Left renal pelvis (tissue), 4 donors: Measurements from ENCODE around the gene MOGAT1. TPM values are rescaled to one million over a fixed set of nuclear protein-coding genes. Genes with fewer than 3 reads are reported as not detected.
"Not testable (repeated sequence)": the region's sequence is repeated elsewhere in the genome, so short reads cannot be mapped to it uniquely, and the experiment has no call there.

Source experiments
- DNase-seq, 4 donors: peaks; one replicate each; pipeline ENCODE4 v3.0.0-alpha.2; 2013; ENCODE audit warnings: low read depth in 4 of 4, low spot score in 3 of 4
- polyA plus RNA-seq, 4 donors: library from polyadenylated mRNA; unstranded; fragments of 120-200 nt; gene quantifications; one replicate each; pipeline ENCODE4 v1.2.1, GENCODE V29; 2013; ENCODE audit not compliant: insufficient read length in 4 of 4

The MOGAT1 gene
- polyA plus RNA-seq, 4 donors = not detected

DNA sequence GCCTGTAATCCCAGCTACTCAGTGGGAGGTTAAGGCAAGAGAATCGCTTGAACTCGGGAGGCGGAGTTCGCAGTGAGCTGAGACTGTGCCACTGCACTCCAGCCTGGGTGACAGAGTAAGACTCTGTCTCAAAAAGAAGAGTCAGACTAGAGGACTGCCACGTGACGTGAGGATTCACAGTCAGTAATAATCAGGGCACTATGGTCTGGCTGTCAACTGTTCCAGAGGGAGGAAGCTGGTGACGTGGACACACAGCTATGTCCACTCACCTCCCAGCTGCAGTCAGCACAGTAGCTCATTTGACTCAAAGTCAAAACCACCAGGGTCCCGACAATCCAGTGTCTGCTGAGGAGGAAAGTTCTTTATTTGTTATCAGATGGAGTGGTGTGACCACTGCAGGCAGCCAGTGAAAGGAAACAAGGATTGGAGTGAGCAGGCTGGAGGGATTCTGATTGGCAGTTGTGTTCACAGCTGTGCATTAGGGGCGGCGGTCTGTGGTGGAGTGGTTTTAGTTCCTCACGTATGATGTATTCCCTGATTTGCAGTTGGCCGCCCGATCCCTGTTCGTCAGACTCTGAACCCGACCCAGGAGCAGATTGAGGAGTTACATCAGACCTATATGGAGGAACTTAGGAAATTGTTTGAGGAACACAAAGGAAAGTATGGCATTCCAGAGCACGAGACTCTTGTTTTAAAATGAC is 37.9 kb downstream of the MOGAT1 start:
- peak; percentile 31 to 43 (median 37) for DNase-seq

DNA sequence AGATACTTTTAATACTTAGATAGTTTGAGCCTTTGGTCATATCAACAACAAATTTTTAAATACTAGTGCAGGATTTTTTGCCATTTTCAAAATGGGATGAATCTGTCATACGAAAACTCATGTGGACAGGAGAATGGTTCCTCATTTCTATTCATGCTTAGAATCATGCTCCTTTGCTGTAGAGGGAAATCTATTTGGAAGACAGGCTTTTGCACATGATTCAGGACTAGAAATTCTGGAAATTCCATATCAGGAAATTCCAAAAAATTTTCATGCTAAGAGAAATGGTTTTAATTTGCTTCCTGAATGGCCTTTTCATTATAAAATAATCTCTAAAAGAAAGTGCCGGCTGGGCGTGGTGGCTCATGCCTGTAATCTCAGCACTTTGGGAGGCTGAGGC is 39.3 kb downstream of the MOGAT1 start:
- no peak for DNase-seq

DNA sequence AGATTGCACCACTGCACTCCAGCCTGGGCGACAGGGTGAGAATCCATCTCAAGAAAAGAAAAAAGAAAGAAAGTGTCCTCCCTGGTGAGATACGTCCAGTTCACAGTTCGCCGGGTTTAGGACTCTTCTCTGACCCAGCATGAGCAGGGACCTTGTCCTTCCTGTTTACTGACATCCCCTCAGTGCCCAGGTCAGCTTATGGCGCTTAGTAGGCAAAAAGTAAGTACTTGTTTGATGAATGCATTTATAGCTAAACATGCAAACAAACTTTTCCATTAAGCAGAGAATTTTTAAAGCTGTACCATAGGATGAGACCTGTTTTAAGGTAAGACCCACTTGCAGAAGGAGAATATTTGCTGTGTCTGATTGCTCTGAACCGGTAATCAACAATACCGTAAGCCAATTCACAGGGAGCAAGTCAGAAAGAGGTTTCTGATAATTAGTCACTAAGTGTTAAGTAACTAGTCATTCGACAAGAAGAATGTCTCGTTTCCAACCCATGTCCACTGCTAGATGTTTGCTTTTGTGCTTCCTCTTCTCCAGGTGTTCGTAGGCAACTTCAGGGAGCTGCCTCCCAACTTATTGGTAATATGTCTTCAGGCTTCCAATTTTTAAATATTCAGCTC is 40.0 kb downstream of the MOGAT1 start:
- DNase-seq = no peak

DNA sequence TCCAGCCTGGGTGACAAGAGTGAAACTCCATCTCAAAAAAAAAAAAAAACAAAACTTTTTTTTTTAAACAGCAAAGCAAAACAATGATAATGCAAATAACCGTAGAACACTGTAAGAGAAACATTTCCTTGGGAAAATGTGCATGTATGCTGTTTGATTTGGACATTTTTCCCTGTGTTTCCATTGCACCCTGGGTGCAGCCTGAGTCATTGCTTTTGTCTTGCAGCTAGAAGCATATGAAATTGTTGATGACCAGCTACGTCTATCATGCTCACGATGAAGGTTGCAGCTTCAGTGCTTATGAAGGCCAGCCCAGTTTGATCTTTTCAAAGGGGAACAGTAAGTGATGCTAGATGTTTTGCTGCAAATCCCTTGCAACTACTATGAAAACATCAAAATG is 41.5 kb downstream of the MOGAT1 start:
- no peak for DNase-seq

DNA sequence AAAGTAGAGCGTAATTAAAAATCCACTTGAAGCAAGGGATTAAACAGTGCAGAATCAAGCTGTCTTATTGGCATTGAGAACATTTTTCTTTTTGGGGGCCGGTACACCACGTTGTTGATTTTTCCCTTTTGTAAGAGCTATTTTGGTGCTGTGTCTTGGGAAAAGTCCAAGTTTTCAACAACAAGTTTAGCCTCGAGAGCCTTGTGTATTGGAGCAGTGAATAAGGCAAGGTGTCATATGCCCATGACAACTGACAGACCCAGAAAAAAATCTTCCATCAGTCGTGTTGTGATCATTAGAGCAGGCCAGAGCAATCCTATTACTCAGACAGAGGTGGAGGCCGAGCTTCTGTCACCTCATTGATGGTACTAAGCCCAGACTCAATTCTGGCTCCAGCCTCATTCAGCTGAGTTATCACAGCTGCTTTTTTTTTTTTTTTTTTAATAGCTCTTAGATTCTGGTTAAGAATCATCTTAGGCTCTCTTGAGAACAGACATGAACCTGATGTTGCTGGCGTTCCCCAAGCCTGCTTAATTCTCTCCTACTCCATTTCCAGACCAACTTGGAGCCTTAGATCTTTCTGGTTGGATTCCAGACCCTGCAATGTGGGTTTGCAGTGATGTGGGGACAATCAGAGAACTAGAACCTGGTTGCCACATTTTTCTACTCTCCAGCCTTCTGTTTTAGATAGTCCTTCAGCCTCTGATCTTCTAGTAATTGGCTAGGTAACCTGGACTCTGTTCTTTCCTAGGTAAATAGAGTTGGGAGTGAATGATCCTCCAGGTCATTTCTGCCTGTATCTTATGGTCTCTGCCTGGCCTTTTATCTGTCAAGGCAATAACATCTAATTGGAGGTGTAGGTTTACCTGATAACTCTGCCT is 43.1 kb downstream of the MOGAT1 start:
- peak in 3 of 4 donors; percentile 31 to 35 (median 33) for DNase-seq

DNA sequence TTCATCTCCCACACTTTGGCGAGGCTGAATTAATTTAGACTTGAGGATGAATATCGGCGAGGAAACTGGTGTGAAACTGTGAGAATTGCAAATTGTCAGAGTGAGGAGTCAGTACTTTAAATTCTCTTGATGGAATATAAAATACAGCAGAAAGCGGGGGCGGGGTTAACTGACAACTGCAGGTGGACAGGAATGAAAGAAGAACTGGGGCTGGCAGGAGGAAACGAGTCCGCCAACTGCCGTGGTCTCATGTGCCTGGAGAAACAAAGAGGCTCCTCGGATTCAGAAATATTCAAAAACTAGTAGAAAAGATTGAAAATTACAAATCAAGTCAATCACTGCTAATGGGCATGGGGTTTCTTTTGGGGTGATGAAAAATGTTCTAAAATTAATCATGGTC is 44.3 kb downstream of the MOGAT1 start:
- DNase-seq = no peak

DNA sequence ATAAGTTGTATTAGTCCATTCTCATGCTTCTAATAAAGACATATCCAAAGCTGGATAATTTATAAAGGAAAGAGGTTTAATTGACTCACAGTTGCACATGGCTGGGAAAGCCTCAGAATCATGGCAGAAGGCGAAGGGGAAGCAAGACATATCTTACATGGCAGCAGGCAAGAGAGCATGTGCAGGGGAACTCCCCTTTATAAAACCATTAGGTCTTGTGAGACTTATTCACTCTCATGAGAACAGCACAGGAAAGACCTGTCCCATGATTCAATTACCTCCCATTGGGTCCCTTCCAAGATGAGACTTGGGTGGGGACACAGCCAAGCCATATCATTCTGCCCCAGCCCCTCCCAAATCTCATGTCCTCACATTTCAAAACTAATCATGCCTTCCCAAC is 48.3 kb downstream of the MOGAT1 start:
- DNase-seq = not testable (repeated sequence)

DNA sequence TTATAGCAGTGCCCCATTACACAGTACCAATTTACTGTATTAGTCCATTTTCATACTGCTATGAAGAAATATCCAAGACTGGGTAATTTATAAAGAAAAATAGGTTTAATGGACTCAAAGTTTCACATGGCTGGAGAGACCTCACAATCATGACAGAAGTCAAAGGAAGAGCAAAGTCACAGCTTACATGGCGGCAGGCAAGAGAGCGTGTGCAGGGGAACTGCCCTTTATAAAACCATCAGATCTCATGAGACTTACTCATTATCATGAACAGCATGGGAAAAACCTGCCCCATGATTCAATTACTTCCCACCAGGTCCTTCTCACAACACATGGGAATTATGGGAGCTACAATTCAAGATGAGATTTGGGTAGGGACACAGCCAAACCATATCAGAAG is 50.1 kb downstream of the MOGAT1 start:
- DNase-seq = not testable (repeated sequence)

DNA sequence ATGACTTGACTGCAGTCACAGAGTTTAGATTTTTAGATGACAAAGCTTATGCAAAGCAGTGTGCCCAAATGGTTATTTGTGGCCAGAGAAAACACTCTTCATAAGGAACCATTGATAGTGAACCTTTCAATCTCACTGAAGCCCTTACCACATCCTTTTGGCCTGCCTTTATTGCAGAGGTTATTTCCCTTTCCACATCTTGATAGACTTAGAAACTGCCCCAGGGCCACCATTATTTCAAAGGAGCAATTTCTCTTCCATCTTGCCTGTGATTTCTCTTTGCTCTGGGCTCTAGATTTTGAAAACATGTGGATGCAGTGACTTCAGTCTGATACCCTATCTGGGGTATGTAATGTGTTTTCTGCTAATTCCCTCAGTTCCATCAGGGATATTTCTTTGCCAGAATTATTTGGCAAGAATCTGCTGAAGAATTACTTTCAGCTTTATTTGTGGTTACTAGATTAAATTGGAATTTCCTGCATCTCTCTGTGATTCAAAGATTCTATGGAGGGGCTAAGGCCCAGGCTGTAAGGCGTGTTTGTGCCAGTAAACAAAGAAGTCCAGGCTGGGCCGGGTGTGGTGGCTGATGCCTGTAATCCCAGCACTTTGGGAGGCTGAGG is 51.0 kb downstream of the MOGAT1 start:
- DNase-seq = no peak

DNA sequence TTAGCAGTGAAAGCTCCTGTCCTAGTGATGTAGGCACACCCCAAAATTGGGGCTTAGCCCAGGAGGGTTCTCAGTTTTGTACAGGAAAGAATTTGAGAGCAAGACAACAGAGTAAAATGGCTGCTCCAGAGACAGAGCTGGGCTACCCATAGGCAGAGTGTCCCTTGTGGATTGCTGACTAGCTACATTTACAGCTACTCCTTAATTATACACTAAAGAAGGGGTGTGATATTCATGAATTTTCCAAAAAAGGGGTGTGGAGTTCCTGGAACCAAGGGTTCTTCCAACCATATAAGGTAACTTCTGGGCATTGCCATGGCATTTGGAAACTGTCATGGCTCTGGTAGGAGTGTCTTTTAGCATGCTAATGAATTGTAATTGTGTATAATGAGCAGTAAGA is 52.8 kb downstream of the MOGAT1 start:
- no peak for DNase-seq

DNA sequence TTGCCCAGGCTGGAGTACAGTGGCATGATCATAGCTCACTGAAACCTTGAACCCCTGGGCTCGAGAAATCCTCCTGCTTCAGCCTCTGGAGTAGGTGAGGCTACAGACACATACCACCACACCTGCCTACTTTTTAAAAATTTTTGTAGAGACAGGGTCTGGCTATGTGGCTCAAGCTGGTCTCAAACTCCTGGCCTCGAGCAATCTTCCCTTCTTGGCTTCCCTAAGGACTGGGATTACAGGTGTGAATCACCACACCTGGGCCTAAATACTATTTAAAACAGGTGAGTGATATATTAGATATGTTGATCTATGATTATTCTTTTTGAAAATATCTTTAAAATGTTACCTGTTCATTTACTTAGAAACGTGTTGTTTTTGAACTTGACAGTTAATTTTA is 57.2 kb downstream of the MOGAT1 start:
- no peak for DNase-seq

DNA sequence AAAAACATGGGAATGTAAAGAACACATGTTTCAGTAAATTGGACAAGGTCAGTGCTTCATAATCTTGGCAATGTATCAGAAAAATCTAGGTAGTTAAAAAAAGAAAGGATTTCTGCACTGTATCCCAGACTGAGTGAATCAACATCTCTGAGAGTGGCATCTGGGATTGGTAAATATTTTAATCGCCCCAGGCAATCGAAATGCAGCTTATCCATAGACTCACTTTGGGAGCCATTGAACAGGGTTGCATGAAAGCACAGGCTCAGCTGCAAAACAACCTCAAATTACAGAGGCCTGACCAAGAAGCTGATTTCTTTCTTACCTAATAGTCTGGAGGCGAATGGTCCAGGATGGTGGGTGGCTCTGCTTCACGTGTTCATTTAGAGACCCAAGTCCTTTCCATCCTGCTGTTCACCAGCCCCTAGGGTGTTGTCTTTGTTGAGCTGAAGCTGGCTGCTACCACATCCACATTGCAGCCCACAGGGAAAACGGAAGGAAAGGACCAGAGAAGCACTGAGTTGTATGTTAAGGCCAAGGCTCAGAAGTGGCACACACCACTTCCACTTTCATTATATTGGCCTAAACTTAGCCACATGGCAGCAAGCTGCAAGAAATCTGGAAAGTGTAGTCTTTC is 59.0 kb downstream of the MOGAT1 start:
- DNase-seq = no peak

DNA sequence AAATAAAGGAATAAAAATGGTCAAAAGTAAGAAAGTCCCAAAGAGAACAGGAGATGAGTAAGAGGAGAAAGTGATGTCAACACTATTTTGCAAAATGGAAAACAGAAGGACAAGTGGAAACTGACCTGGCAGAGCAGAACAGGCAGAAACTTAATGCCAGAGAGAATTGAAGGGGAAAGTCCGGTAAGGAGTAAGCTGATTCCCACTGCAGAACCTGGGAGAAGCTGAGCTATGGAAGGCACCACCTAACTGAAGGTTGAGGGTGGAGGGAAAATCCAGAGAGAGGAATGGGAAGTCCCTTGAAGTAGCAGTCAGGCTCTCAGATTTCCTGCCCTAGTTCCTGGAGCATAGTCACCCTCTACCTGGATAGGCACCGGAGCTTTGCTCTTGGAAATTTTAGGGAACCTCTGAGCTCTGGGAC is 59.8 kb downstream of the MOGAT1 start:
- no peak for DNase-seq

DNA sequence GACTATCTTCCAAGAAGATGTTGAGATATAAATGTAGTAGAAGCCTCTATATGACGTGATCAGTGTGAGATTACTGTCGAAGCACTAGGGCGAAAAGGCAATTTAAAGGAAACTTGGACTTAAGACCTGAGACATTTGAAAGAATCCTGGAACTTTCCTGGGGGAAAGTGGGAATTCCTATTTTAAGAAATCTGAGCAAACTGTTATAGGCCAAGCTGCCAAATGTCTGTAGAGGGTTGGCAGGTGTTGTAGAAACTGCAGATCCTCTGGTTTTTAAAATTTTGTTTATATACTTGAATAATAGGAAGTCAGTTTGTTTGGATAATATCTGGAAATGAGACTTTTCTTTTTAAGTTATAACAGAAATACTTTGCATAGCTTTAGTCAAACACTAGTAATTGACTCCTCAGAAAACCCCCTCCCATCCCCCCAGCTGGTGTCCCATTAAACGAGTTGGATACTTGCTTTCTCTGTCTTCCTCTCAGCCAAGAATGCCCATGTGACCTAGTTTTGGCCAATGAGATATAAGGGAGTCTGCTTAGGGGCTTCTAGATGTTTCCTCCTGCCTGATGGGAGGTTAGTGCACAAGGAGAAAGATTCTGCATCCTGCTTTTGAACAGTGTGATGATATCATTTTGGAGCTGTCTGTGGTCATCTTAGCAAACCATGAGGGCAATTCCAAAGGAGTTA is 61.2 kb downstream of the MOGAT1 start:
- DNase-seq = no peak

DNA sequence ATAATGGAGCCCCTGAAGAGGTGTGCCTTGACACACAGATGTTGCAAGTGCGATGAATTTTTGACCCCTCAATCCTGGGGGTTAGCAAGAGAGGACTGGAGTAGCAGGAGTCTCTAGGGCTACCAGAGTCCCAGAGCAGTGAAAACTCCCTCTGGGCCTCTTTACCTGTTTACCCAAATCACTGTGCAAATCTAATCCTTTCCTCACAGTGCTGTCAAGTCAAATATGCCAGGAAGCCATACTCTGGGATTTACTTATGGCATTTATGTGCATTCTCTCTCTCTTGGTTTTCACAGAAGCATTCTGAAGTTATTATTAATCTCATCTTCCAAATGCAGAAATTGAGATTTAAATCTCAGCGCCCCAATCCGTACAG is 62.0 kb downstream of the MOGAT1 start:
- no peak for DNase-seq

DNA sequence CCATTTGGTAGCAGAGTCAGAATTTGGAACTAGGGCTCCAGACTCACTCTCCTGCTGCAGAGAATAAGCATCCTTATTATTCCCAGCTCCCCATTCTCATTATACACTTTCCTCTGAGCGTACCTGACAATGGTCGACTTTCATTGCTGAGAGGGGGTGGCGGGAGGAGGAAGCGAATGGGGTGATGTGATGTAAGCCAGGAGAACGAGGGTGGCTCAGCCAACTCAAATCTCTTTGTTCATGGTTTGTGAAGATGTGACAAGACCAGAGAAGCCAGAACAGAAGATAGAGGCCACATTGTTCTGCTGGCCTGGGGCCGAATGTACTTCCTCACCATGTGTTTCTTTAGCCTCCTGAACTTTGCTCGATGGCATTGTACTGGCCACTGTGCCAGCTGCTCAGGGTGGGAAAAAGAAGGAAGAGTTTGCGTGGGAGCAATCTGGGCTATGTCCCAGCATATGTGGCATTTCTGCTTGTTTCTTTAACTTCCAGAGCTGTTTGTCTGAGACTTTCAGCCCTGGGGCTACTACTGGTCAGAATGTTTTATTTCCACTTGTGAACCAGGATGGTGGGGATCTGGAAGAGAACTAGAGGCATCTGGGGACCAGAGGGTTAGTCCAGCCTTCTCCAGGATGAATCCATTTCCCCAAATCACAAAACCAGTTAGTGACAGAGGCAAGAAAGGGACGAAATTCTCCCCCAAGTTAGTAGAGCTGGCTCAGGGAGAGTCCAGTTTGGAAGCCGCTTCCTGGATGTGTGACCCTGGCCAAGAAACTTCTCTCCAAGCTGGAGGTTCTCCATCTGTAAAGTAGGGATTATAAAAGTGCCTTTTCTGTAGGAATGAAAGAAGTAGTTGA is 62.6 kb downstream of the MOGAT1 start:
- no peak for DNase-seq

DNA sequence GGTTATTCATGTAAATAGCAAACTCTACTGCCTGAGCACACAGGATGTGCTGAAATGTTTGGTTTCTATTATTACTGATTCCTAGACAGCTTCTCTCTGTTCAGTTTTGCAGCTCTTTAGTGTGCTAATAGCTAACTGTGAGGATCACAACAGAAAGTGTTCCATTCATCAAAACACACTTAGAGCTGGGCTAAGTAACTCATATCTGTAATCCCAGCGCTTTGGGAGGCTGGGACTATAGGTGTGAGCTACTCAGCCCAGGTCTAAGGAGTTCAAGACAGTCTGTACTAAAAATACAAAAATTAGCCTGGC is 63.2 kb downstream of the MOGAT1 start:
- no peak for DNase-seq

DNA sequence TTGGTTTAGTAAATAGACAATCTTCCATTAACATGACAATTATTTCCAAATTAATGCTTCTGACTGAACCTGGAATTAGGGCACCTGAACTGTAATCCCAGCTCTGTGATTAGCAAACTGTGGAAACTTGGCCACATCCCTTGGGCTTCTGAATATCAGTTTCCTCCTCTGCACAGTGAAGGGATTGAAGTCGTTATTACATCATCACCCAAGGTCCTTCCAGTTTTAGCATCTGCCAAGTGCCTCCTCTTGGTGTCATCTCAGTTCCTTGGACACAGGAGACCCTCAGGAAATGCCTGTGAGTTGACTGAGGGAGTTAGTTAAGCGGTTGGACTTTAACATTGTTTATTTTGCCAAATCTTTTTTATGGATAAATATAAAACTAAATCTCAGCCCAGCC is 64.8 kb downstream of the MOGAT1 start:
- no peak for DNase-seq

DNA sequence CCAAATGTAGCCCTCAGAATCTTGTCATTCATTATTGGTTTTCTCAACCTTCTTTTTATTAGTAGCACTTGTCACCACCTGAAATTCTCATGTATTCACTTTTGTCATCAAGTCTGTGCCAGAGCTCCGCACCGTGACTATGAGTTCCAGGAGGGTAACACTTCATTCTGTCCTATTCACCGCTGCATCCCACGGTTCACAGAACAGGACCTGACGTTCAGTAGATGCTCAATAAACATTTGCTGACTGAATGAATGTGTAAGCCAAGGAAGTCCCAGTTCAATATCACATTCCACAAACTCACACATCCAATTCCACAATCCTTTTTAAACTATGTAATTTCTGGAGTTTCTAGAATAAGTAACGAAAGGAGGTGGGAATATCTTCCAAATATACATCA is 65.5 kb downstream of the MOGAT1 start:
- DNase-seq = no peak
